KMS-11 (cell line): Measurements from ENCODE around the gene SHOC2.
"Not testable (repeated sequence)": the region's sequence is repeated elsewhere in the genome, so short reads cannot be mapped to it uniquely, and the experiment has no call there.

Experiments used
- H2AFZ ChIP-seq: fragments of 200-600 bp; sonication (generic); 2 replicates; pipeline ENCODE4 v1.6.1; 2016; ENCODE audit warnings: antibody characterized with exemption, mixed run types, low read depth
- H3K27ac ChIP-seq: fragments of 200-600 bp; sonication (generic); 2 replicates; pipeline ENCODE4 v1.6.1; 2016; ENCODE audit warnings: mild to moderate bottlenecking, mixed run types
- H3K27me3 ChIP-seq: fragments of 200-600 bp; sonication (generic); 2 replicates; pipeline ENCODE4 v1.6.1; 2017; ENCODE audit warnings: mild to moderate bottlenecking, low read depth, mixed run types, moderate library complexity; ENCODE audit not compliant: insufficient read depth
- H3K36me3 ChIP-seq: fragments of 200-600 bp; sonication (generic); 2 replicates; pipeline ENCODE4 v1.6.1; 2017; ENCODE audit warnings: mild to moderate bottlenecking, mixed run types; ENCODE audit not compliant: insufficient read depth
- H3K4me1 ChIP-seq: fragments of 200-600 bp; sonication (generic); 2 replicates; pipeline ENCODE4 v1.6.1; 2016; ENCODE audit warnings: mild to moderate bottlenecking, low read depth, mixed run types; ENCODE audit not compliant: poor library complexity, severe bottlenecking
- H3K4me2 ChIP-seq: fragments of 200-600 bp; sonication (generic); 2 replicates; pipeline ENCODE4 v1.7.0; 2016; ENCODE audit warnings: mild to moderate bottlenecking, mixed run types
- H3K4me3 ChIP-seq: fragments of 200-600 bp; sonication (generic); IDR thresholded peaks from 2 replicates; pipeline ENCODE4 v1.6.1; 2017; ENCODE audit warnings: low read depth, low read length, mixed read lengths; ENCODE audit not compliant: insufficient read depth
- H3K79me2 ChIP-seq: fragments of 200-600 bp; sonication (generic); 2 replicates; pipeline ENCODE4 v1.6.1; 2016; ENCODE audit warnings: low read depth, mixed run types; ENCODE audit not compliant: insufficient read depth
- H3K9ac ChIP-seq: fragments of 200-600 bp; sonication (generic); 2 replicates; pipeline ENCODE4 v1.6.1; 2016; ENCODE audit warnings: mild to moderate bottlenecking, mixed run types
- H4K20me1 ChIP-seq: fragments of 200-600 bp; sonication (generic); 2 replicates; pipeline ENCODE4 v1.6.1; 2016; ENCODE audit warnings: mild to moderate bottlenecking, mixed run types; ENCODE audit not compliant: insufficient read depth
- TF ChIP-seq, protein P1 (sequence below): fragments of 200-600 bp; sonication (generic); conservative IDR thresholded peaks from 2 replicates; pipeline ENCODE4 v1.6.1; 2017; ENCODE audit warnings: low read depth, mild to moderate bottlenecking, antibody characterized with exemption, low read length, moderate library complexity, mixed read lengths

The SHOC2 gene

DNA sequence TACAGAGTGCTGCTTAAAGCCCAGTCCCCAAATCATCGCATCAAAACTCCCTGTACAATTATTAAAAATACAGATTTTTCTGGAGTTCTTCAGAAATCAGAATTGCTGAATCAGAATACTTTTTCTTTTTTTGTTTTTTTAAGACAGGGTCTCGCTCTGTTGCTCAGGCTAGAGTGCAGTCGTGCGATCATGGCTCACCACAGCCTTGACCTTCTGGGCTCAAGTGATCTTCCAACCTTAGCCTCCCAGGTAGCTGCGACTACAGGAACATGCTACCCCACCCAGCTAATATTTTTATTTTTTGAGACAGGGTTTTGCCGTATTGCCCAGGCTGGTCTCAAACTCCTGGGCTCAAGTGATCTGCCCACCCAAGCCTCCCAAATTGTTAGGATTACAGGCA lies 4.4 kb upstream of the SHOC2 start:
- no peaks in the 10 kb centered on the region for H3K27me3 ChIP-seq
- no peak overlapping the region for H3K9ac ChIP-seq
- H3K4me1 ChIP-seq: peaks cover 22% of the 10 kb centered on the region
- H3K27ac ChIP-seq: no peak overlapping the region
- no peak overlapping the region for H3K4me2 ChIP-seq
- H4K20me1 ChIP-seq: no peaks in the 10 kb centered on the region
- H3K4me3 ChIP-seq: no peak overlapping the region
- no peaks in the 10 kb centered on the region for H3K36me3 ChIP-seq
- peaks cover 10% of the 10 kb centered on the region for H3K79me2 ChIP-seq
- no peak overlapping the region for H2AFZ ChIP-seq
- TF ChIP-seq, protein P1, sequence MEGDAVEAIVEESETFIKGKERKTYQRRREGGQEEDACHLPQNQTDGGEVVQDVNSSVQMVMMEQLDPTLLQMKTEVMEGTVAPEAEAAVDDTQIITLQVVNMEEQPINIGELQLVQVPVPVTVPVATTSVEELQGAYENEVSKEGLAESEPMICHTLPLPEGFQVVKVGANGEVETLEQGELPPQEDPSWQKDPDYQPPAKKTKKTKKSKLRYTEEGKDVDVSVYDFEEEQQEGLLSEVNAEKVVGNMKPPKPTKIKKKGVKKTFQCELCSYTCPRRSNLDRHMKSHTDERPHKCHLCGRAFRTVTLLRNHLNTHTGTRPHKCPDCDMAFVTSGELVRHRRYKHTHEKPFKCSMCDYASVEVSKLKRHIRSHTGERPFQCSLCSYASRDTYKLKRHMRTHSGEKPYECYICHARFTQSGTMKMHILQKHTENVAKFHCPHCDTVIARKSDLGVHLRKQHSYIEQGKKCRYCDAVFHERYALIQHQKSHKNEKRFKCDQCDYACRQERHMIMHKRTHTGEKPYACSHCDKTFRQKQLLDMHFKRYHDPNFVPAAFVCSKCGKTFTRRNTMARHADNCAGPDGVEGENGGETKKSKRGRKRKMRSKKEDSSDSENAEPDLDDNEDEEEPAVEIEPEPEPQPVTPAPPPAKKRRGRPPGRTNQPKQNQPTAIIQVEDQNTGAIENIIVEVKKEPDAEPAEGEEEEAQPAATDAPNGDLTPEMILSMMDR: no peak

DNA sequence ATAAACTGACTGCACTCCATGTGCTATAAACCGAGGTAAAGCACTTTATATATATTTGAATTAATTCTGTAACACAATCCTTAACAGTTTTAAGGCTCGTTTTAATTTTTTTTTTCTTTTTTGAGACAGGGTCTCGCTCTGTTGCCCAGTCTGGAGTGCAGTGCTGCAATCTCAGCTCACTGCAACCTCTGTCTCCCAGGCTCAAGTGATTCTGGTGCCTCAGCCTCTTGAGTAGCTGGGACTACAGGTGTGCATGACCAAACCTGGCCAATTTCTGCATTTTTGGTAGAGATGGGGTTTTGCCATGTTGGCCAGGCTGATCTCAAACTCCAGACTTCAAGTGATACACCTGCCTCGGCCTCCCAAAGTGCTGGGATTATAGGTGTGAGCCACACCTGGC lies 3.8 kb upstream of the SHOC2 start:
- H3K36me3 ChIP-seq, H3K27me3 ChIP-seq, H3K4me2 ChIP-seq, H4K20me1 ChIP-seq, H2AFZ ChIP-seq, H3K27ac ChIP-seq, H3K4me3 ChIP-seq, H3K9ac ChIP-seq: not testable (repeated sequence)
- H3K79me2 ChIP-seq: peaks cover 16% of the 10 kb centered on the region
- H3K4me1 ChIP-seq: peaks cover 22% of the 10 kb centered on the region

DNA sequence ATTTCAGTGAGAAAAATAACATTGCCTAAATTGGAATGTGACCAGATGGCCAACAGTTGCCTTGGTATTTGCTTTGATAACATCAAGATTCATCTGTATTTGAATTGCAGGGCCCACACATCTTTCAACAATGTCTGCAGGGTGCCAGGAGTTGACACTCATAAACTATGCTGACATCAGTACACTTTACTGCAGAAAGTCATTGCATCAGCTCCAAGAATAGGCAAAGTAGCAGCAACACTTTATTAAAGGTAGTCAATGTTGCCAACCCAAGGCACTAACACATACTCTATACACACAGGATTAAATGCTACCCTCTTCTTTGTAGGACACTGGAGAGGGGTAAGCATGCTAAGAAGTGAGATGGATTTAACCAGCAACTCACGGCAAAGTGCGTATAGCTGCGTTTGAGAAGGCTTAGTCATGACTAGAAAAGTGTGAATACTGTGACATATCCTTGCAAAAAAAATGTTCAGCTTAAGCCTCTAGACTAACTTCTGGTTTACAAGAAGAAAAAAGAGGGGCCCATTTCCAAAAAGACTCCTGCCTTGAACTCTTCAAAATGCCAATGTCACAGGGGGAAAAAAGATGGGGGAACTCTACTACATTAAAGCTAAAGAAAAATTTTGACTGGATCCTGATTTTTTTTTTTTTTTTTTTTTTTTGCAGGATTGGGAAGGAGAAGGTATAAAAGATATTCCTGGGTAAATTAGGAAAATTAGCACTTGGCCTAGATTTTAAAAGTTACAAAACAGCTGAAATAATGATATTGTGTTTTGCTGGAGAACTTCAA lies 2.7 kb upstream of the SHOC2 start:
- Histone ChIP-seq H3K4me3 (no peak overlapping the region), H3K4me1 (peaks cover 29% of the 10 kb centered on the region), H3K9ac (no peak overlapping the region), H3K36me3 (no peaks in the 10 kb centered on the region), H3K4me2 (peak overlapping the region; percentile 98; the same call in 1 of the 2 replicates), H4K20me1 (no peaks in the 10 kb centered on the region), H3K27me3 (no peaks in the 10 kb centered on the region), H3K27ac (no peak overlapping the region), H2AFZ (no peak overlapping the region), H3K79me2 (peaks cover 27% of the 10 kb centered on the region)
- TF ChIP-seq, protein P1: no peak

DNA sequence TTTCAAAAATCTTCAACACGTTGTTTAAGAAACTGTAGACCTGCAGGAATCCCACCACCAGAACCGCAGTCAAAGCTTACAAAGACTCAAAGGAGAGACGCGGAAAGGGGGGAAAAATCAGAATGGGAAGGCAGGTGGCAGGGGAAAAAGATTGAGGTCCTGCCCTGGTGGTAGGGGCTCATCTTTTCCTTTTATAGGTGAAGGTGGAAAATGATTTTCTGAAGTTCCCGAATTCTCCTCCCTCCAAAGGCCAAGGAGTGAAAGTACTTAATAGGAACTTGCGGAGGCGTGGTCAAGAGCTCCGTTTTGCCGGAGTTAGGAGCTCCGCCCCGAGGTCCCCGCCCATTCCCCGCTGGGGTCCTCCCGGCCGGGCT lies 1.1 kb upstream of the SHOC2 start:
- TF ChIP-seq, protein P1: no peak
- Histone ChIP-seq H3K36me3 (no peaks in the 10 kb centered on the region), H3K27ac (peak overlapping the region; percentile 90), H3K4me2 (peak overlapping the region; percentile 98), H3K4me3 (peak overlapping the region; percentile 57), H4K20me1 (0 out of 2 replicates have a peak, but pooled peaks cover 4% of the 10 kb centered on the region), H2AFZ (peak overlapping the region; percentile 91; the same call in 1 of the 2 replicates), H3K4me1 (peaks cover 44% of the 10 kb centered on the region), H3K79me2 (peaks cover 41% of the 10 kb centered on the region), H3K27me3 (no peaks in the 10 kb centered on the region), H3K9ac (peak overlapping the region; percentile 83)
